ENCODE measurements around the gene GRK2. TPM values are rescaled to one million over a fixed set of nuclear protein-coding genes. Genes with fewer than 3 reads are reported as not detected.

GRK2 gene
- total RNA-seq, 1 experiment from 2014 or later, result 56.3 TPM

DNA sequence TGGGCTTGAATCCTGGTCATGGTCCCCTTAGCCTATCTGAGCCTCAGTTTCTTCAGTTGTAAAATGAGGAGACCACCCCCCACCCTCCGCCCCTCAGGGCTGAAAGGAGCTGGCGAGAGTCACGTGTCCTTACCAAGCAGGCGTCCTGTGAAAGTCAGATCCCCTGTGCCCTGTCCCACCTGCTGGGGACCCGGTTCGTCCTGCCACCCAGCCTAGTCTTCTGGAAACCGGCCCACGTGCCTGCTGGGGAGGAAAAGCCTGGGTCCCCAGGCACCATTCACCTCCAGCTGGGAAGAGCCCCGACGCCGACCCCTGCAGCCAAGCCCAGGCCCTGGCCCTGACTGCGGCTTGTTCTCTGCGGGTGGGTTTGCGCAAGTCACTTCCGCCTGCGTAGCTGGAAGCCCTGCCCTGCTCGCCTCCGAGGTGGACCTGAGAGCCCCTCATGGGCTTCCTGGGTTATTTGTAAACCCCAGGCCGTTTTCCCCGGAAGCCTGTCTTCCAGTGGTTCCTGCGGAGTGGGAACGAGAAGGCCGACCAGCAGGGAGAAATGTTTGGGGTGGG lies 36.4 kb downstream of the GRK2 start:
- H3K79me2 ChIP-seq (ENCODE audit: insufficient read depth, low read length), result no peaks in the 10 kb centered on the region
- H3K14ac ChIP-seq (ENCODE audit: insufficient read depth, low read length), result peak overlapping the region; percentile 45; the same call in 1 of the 2 replicates
- H3K9ac ChIP-seq (ENCODE audit: extremely low read depth, insufficient read length, low read length), result no peak overlapping the region
- no peak overlapping the region for H2BK12ac ChIP-seq (ENCODE audit: insufficient read length, low read depth, low read length)
- H2AFZ ChIP-seq (ENCODE audit: low read length), result no peak overlapping the region
- H3K79me1 ChIP-seq (ENCODE audit: insufficient read depth, low read depth, low read length, poor library complexity, severe bottlenecking), result no peaks in the 10 kb centered on the region
- no peak overlapping the region for H2BK5ac ChIP-seq (ENCODE audit: insufficient read length, low read length)
- H3K9me3 ChIP-seq (ENCODE audit: control insufficient read depth, low read depth, low read length), result no peaks in the 10 kb centered on the region
- no peak overlapping the region for H3K56ac ChIP-seq (ENCODE audit: insufficient read length, low read depth, low read length)
- H2AK5ac ChIP-seq (ENCODE audit: insufficient read length, low read length), result no peak overlapping the region
- Mint-ChIP-seq H3K27ac (peak overlapping the region in 2 of 3 experiments; percentile 24 to 90; a peak in 4 of 7 replicates), H3K36me3 (ENCODE audit: insufficient read depth in 1 of 3, low read depth in 3 of 3) (peaks cover 2 to 31% (median 13%) of the 10 kb centered on the region in 3 experiments; a peak in 5 of 7 replicates), H3K4me1 (peaks cover 11 to 16% of the 10 kb centered on the region in 2 experiments), H3K9me3 (no peaks in the 10 kb centered on the region), H3K4me3 (peak overlapping the region; percentile 65 to 79), H3K27me3 (ENCODE audit: low read depth) (peaks cover 6% of the 10 kb centered on the region)
- H3K4me2 ChIP-seq (ENCODE audit: insufficient read depth, insufficient read length, low read length), result peak overlapping the region; percentile 65
- DNase-seq, result peak; percentile 85
- H3T11ph ChIP-seq (ENCODE audit: low read length), result no peak overlapping the region
- H4K20me1 ChIP-seq (ENCODE audit: control insufficient read depth, insufficient read depth, insufficient read length), result no peaks in the 10 kb centered on the region
- peaks cover 16% of the 10 kb centered on the region for H3K23me2 ChIP-seq (ENCODE audit: insufficient read length, low read depth, low read length, poor library complexity, severe bottlenecking)
- no peak overlapping the region for H2BK120ac ChIP-seq (ENCODE audit: low read depth, low read length, poor library complexity, severe bottlenecking)
- H4K8ac ChIP-seq (replicated peaks; ENCODE audit: insufficient read length, low read depth, low read length), result no peak overlapping the region
- no peak overlapping the region for H4K5ac ChIP-seq (ENCODE audit: insufficient read length, low read depth, low read length)
- no peak overlapping the region for H3K23ac ChIP-seq (ENCODE audit: insufficient read length, low read depth, low read length)
- H4K91ac ChIP-seq (ENCODE audit: insufficient read length, low read depth, low read length), result no peak overlapping the region
- no peak overlapping the region for H3K18ac ChIP-seq (ENCODE audit: insufficient read length, low read depth, low read length)
- H3K27ac ChIP-seq (ENCODE audit: insufficient read length, low read depth, low read length), result no peak overlapping the region
- H3K4ac ChIP-seq (ENCODE audit: low read depth, low read length), result no peak overlapping the region
- no peaks in the 10 kb centered on the region for H3K4me1 ChIP-seq (ENCODE audit: insufficient read depth, low read length)
- H2BK20ac ChIP-seq (ENCODE audit: low read depth, low read length, poor library complexity, severe bottlenecking), result no peak overlapping the region
- TF ChIP-seq, protein P1, sequence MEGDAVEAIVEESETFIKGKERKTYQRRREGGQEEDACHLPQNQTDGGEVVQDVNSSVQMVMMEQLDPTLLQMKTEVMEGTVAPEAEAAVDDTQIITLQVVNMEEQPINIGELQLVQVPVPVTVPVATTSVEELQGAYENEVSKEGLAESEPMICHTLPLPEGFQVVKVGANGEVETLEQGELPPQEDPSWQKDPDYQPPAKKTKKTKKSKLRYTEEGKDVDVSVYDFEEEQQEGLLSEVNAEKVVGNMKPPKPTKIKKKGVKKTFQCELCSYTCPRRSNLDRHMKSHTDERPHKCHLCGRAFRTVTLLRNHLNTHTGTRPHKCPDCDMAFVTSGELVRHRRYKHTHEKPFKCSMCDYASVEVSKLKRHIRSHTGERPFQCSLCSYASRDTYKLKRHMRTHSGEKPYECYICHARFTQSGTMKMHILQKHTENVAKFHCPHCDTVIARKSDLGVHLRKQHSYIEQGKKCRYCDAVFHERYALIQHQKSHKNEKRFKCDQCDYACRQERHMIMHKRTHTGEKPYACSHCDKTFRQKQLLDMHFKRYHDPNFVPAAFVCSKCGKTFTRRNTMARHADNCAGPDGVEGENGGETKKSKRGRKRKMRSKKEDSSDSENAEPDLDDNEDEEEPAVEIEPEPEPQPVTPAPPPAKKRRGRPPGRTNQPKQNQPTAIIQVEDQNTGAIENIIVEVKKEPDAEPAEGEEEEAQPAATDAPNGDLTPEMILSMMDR (conservative IDR thresholded peaks at IDR 0.05), result no peak
- no peak overlapping the region for H2BK15ac ChIP-seq (ENCODE audit: low read depth, low read length)
- H3K27me3 ChIP-seq (ENCODE audit: insufficient read depth, low read length), result no peaks in the 10 kb centered on the region
- WGBS (ENCODE audit: extremely low coverage, insufficient read length, low lambda C conversion rate), result no CpG with 5 or more reads among the region's 23 CpGs

Data from H9 (cell line).